ENCODE results near the gene DOLK.

Gene DOLK

DNA sequence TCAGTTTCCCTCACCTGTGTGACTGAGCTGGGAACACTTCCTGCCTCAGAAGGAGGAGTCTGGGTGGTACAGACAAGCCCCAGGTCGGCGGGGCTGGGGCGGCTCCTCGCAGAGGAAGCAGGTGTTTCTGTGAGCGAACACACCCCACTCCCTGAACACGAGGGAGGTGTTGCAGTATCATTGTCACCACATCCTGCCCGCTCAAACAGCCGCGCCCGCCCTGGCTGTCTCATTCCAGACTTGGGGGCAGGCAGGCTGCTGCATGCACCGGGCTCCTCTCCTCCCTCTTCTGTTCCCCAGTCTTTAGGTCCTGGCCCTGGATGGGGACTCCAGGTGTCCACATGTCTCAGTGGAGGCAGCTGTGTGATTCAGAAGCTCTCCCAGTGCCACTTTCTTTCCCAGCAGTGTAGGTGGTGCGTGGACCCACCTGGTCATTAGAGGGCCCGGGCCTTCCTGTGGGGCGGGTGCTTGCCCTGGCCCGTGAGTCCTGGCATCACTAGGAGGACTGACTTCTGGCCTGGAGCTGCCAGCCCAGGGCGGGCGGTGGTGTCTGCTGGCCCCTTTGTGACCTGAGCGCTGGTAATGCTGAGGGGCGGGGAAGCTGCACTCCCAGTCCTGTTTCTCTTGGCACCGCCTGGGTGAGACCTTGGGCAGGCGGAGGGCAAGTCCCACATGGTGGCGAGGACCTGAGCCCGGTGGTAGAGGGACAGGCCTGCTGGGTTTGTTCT lies 44.9 kb downstream of the DOLK start:
- TF ChIP-seq, protein P1, sequence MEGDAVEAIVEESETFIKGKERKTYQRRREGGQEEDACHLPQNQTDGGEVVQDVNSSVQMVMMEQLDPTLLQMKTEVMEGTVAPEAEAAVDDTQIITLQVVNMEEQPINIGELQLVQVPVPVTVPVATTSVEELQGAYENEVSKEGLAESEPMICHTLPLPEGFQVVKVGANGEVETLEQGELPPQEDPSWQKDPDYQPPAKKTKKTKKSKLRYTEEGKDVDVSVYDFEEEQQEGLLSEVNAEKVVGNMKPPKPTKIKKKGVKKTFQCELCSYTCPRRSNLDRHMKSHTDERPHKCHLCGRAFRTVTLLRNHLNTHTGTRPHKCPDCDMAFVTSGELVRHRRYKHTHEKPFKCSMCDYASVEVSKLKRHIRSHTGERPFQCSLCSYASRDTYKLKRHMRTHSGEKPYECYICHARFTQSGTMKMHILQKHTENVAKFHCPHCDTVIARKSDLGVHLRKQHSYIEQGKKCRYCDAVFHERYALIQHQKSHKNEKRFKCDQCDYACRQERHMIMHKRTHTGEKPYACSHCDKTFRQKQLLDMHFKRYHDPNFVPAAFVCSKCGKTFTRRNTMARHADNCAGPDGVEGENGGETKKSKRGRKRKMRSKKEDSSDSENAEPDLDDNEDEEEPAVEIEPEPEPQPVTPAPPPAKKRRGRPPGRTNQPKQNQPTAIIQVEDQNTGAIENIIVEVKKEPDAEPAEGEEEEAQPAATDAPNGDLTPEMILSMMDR (conservative IDR thresholded peaks at IDR 0.05; ENCODE audit: low read depth, low read length) = no peak
- Histone ChIP-seq H3K79me2 (ENCODE audit: insufficient read depth, low read depth) (no peaks in the 10 kb centered on the region), H3K27me3 (ENCODE audit: insufficient read depth, low read depth) (no peaks in the 10 kb centered on the region), H2AFZ (ENCODE audit: low read depth) (no peak overlapping the region), H3K4me3 (IDR thresholded peaks at IDR 0.05; ENCODE audit: insufficient read depth, low read depth, low read length) (no peak overlapping the region), H3K9ac (no peak overlapping the region), H3K4me1 (ENCODE audit: low read depth, poor library complexity, severe bottlenecking) (no peaks in the 10 kb centered on the region), H3K27ac (no peak overlapping the region), H3K36me3 (ENCODE audit: insufficient read depth) (peaks cover 2% of the 10 kb centered on the region; the same call in 1 of the 2 replicates), H3K4me2 (no peak overlapping the region), H4K20me1 (ENCODE audit: insufficient read depth) (no peaks in the 10 kb centered on the region)

DNA sequence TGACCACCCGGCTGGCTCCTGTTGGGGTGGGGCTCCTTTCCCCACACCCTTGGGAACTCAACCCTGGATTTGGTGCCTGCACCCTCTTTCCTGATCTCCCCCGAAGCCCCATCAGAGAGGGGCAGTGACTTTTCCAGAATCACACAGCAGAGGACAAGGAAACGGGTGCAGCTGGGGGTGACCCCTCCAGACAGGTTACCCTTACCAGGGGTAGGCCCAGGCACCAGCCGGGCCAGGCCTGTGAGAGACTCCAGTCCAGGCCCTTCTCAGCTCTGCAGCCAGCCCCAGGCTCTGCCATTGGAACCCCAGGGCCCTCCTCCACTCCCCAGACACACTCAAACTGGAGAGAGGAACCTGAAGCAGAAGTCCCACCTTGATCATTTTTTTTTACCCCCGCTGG lies 45.6 kb downstream of the DOLK start:
- no peak overlapping the region for H3K4me2 ChIP-seq
- no peaks in the 10 kb centered on the region for H3K4me1 ChIP-seq (ENCODE audit: low read depth, poor library complexity, severe bottlenecking)

DNA sequence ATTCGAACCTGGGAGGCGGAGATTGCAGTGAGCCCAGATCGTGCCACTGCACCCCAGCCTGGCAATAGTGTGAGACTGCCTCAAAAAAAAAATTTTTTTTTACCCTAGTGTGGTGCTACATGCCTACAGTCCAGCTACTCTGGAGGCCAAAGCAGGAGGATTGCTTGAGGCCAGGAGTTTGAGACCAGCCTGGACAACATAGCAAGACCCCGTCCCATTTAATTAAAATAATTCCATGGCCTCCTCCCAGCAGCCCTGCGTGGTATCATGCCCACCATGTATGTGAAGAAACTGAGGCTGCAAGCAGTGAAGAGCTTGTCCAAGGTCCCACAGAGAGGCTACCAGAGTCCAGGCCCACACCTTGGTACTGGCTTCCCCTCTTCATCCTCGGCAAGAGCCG lies 46.0 kb downstream of the DOLK start:
- Histone ChIP-seq H2AFZ (ENCODE audit: low read depth) (no peak overlapping the region), H3K9ac (no peak overlapping the region), H3K4me1 (ENCODE audit: low read depth, poor library complexity, severe bottlenecking) (no peaks in the 10 kb centered on the region), H4K20me1 (ENCODE audit: insufficient read depth) (no peaks in the 10 kb centered on the region), H3K27ac (no peak overlapping the region), H3K79me2 (ENCODE audit: insufficient read depth, low read depth) (no peaks in the 10 kb centered on the region), H3K27me3 (ENCODE audit: insufficient read depth, low read depth) (no peaks in the 10 kb centered on the region), H3K4me3 (IDR thresholded peaks at IDR 0.05; ENCODE audit: insufficient read depth, low read depth, low read length) (no peak overlapping the region), H3K4me2 (no peak overlapping the region), H3K36me3 (ENCODE audit: insufficient read depth) (no peaks in the 10 kb centered on the region; the same call in 1 of the 2 replicates)
- TF ChIP-seq, protein P1 (conservative IDR thresholded peaks at IDR 0.05; ENCODE audit: low read depth, low read length) = no peak

More for the DNA sequence above, 45.6 kb downstream of the DOLK start:
- Histone ChIP-seq H3K9ac (no peak overlapping the region), H3K27ac (no peak overlapping the region), H3K4me3 (IDR thresholded peaks at IDR 0.05; ENCODE audit: insufficient read depth, low read depth, low read length) (no peak overlapping the region), H4K20me1 (ENCODE audit: insufficient read depth) (no peaks in the 10 kb centered on the region), H3K27me3 (ENCODE audit: insufficient read depth, low read depth) (no peaks in the 10 kb centered on the region), H2AFZ (ENCODE audit: low read depth) (no peak overlapping the region), H3K79me2 (ENCODE audit: insufficient read depth, low read depth) (no peaks in the 10 kb centered on the region), H3K36me3 (ENCODE audit: insufficient read depth) (no peaks in the 10 kb centered on the region; the same call in 1 of the 2 replicates)
- TF ChIP-seq, protein P1 (conservative IDR thresholded peaks at IDR 0.05; ENCODE audit: low read depth, low read length) = no peak

DNA sequence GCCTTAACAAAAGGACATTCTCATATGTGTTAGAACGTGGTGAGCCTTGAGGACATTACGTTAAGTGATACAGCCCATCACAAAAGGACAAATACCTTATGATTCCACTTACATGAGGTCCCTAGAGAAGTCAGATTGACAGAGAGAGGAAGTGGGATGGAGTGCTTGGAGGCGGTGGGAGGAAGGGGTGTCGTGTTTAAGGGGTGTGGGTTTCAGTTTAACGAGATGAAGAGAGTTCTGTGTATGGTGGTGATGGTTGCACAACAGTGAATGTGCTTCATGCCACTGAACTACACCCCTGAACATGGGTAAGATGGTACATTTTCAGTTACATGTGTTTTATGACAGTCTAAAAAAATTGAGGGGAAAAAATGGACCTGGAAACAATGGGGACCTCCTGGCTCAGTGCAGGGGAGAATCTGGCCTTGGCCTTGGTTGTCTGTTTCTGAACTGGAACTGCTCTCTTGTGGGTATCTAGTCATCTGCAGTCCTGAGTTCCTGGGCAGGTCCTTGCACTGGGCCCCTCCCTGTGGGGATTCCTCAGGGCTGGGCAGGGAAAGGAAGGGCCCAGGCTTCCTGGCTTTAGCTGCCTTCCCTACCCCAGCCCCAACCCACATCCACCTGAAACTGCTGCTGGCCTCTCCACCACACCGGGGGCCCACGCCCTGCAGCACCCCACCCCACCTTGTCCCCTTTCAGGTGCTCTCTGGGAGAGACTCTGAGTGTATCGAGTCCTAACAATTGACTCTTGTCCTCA lies 47.7 kb downstream of the DOLK start:
- H3K4me2 ChIP-seq = no peak overlapping the region
- H3K4me3 ChIP-seq (IDR thresholded peaks at IDR 0.05; ENCODE audit: insufficient read depth, low read depth, low read length) = no peak overlapping the region
- no peak overlapping the region for H3K27ac ChIP-seq
- H3K36me3 ChIP-seq (ENCODE audit: insufficient read depth) = no peaks in the 10 kb centered on the region; the same call in 1 of the 2 replicates
- TF ChIP-seq, protein P1 (conservative IDR thresholded peaks at IDR 0.05; ENCODE audit: low read depth, low read length) = no peak
- H2AFZ ChIP-seq (ENCODE audit: low read depth) = no peak overlapping the region
- H3K9ac ChIP-seq = no peak overlapping the region
- no peaks in the 10 kb centered on the region for H4K20me1 ChIP-seq (ENCODE audit: insufficient read depth)
- H3K79me2 ChIP-seq (ENCODE audit: insufficient read depth, low read depth) = no peaks in the 10 kb centered on the region
- H3K4me1 ChIP-seq (ENCODE audit: low read depth, poor library complexity, severe bottlenecking) = peaks cover 3% of the 10 kb centered on the region
- no peaks in the 10 kb centered on the region for H3K27me3 ChIP-seq (ENCODE audit: insufficient read depth, low read depth)
